ENCODE data around the gene SLC35F4.
"Not testable (repeated sequence)": the region's sequence is repeated elsewhere in the genome, so short reads cannot be mapped to it uniquely, and the experiment has no call there.

Gene SLC35F4

DNA sequence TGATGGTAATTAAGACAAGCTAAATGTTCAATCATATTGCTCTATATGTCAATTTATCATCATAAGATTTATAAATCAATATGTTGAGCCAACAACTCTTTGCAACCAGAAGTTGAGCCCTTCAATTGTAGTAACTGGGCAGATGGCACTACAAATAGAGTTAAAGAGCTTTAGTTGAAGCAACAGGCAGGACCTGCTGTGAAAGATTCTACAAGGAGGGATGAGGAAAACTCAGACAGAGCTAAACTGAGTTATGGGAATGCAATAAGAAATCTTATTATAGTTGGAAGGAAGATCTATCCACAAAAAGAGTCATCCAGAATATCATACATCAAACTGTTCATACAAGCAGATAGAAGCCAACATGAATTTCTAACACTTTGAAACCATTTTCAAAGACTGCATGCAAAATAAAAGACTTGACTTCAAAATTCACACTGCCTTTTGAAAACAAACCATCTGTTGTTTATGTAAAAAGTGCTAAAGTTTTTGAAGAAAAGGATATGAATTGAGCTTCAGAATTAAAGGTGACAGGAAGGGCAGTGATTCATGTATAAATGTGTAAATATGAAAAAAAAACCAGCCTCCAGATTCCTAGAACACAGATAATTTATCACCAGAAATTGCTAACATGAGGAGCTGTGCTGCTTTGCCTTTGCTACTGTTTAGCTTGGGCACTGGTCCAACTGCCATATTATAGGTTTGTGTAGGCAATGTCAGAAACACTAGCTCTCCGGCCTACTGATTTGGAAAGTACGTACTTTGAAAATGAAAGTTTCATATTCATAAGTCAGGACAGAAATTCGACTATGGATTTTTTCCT is 133.2 kb downstream of the SLC35F4 start:
- Mint-ChIP-seq H3K27ac (no peak overlapping the region), H3K27me3 (peaks cover 6% of the 10 kb centered on the region), H3K4me3 (no peak overlapping the region), H3K4me1 (no peaks in the 10 kb centered on the region), H3K36me3 (no peaks in the 10 kb centered on the region), H3K9me3 (peaks cover 11% of the 10 kb centered on the region)

DNA sequence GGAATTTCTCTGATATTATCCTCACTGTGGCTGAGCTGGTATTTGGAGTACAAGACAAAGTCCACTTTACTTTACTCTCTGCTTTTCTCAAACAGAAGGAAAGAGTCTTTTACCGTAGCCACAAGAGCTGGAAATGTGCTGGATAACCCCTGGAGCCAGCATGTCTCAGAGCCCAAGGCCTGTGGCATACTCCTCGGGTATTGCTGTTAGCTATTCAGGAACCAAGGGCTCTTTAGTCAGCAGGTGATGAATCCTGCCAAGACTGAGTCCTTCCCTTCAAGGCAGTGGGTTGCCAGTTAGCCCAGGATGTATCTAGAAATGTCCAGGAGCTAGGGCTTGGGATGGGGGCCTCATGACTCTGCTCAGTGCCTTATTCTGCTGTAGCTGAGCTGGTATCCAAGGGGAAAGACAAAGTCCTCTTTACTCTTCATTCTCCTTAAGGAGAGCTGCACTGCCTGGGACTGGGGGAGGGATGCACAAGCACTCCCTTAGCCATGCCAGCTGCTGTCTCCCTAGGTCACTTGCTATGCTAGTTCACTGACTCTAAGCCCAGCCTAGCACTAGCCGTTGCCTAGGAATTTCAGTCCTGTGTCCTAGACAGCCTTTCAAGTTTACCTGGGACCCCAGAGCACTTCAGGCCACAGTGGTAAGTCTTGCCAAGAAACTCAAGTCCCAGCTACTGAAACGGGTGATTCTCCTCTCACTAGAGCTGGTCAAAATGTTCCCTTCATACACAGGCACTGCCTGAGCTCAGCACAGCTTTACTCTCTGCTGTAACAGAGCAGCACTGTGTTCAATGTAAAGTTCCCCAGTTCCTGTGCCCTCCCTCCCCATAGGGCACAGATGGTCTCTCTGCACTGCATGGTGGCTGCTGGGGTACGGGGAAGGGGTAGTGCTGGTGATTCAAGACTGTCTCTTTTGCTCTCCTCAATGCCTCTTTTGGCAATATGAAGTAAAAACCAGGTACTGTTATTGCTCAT is 136.4 kb downstream of the SLC35F4 start:
- peaks cover 6% of the 10 kb centered on the region for H3K27me3 Mint-ChIP-seq
- H3K4me3 Mint-ChIP-seq = no peak overlapping the region
- H3K36me3 Mint-ChIP-seq = no peaks in the 10 kb centered on the region
- H3K9me3 Mint-ChIP-seq = peaks cover 15% of the 10 kb centered on the region
- H3K27ac Mint-ChIP-seq = no peak overlapping the region
- H3K4me1 Mint-ChIP-seq = no peaks in the 10 kb centered on the region

- H3K4me3 Mint-ChIP-seq = no peak overlapping the region
- H3K36me3 Mint-ChIP-seq = no peaks in the 10 kb centered on the region
- no peaks in the 10 kb centered on the region for H3K4me1 Mint-ChIP-seq
- peaks cover 14% of the 10 kb centered on the region for H3K9me3 Mint-ChIP-seq
- H3K27me3 Mint-ChIP-seq = peaks cover under 1% of the 10 kb centered on the region
- H3K27ac Mint-ChIP-seq = no peak overlapping the region
Observed at GRCh38 chr14:57725399-57726077, 140.4 kb downstream of the SLC35F4 start.

DNA sequence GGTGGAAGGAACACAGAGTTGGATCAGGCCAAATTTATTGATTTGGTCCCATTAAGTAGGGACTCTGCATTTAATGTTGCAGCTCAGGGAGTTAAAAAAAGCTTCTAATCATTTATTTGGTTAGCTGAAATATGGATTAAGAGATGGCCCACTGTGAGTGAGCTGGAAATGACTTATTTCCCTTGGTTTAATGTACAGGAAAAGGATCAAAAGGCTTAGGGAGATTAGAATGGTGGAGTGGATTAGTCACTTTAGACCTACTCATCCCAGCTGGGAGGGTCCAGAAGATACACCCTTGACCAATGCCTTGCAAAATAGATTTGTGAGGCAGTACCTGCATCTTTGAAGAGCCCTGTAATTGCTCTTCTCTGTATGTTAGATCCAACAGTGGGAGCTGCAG is 143.8 kb downstream of the SLC35F4 start:
- H3K36me3 Mint-ChIP-seq, H3K9me3 Mint-ChIP-seq, H3K4me1 Mint-ChIP-seq, H3K27ac Mint-ChIP-seq, H3K27me3 Mint-ChIP-seq, H3K4me3 Mint-ChIP-seq: not testable (repeated sequence)

DNA sequence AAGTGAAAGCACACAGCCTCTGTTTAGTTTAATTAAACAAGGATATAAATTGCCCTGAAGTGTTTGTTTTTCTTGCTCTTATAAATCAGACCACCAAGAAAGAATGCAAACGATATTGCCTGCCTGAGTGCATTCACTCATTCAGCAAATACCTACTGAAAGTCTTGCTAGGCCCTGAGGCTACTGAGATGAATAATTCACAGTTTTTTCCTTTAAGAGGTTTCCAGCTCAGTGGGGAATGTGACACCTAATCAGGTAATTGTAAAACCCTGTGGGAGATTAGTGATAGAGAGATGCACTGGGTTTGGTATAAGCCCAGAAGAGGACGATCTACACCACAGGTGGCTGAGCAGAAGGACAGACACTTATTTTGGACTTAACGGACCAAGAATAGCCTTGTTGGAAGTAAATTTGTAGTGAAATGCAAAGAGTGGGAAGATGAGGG is 151.4 kb downstream of the SLC35F4 start:
- H3K9me3 Mint-ChIP-seq = no peaks in the 10 kb centered on the region
- H3K4me3 Mint-ChIP-seq = no peak overlapping the region
- H3K27ac Mint-ChIP-seq = no peak overlapping the region
- H3K27me3 Mint-ChIP-seq = no peaks in the 10 kb centered on the region
- no peaks in the 10 kb centered on the region for H3K36me3 Mint-ChIP-seq
- no peaks in the 10 kb centered on the region for H3K4me1 Mint-ChIP-seq

GRCh38 chr14:57712698-57713097 is 153.2 kb downstream of the SLC35F4 start:
- Mint-ChIP-seq H3K36me3 (no peaks in the 10 kb centered on the region), H3K9me3 (peaks cover 5% of the 10 kb centered on the region), H3K4me1 (no peaks in the 10 kb centered on the region), H3K4me3 (no peak overlapping the region), H3K27ac (no peak overlapping the region), H3K27me3 (no peaks in the 10 kb centered on the region)

DNA sequence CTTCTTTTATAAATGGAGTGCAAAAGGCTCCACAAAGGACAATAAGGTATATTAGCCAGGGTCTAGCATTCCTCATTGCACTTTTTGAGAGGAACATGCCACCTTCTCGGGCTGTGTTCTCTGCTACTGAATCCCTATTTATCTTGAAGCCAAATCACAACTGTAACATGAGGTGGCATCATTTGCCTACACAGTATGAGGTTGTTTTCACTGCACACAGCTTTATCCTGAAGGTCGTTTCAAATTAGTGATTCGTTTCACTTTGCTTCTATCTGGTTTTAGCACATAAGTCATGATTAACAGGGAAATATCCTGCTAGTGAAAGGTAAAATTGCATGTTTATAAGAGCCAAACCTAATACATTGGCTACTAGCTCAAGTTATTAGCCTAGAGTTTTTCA is 153.8 kb downstream of the SLC35F4 start:
- H3K27me3 Mint-ChIP-seq = no peaks in the 10 kb centered on the region
- H3K9me3 Mint-ChIP-seq = peaks cover 5% of the 10 kb centered on the region
- H3K36me3 Mint-ChIP-seq = no peaks in the 10 kb centered on the region
- no peak overlapping the region for H3K4me3 Mint-ChIP-seq
- H3K4me1 Mint-ChIP-seq = no peaks in the 10 kb centered on the region
- H3K27ac Mint-ChIP-seq = no peak overlapping the region

DNA sequence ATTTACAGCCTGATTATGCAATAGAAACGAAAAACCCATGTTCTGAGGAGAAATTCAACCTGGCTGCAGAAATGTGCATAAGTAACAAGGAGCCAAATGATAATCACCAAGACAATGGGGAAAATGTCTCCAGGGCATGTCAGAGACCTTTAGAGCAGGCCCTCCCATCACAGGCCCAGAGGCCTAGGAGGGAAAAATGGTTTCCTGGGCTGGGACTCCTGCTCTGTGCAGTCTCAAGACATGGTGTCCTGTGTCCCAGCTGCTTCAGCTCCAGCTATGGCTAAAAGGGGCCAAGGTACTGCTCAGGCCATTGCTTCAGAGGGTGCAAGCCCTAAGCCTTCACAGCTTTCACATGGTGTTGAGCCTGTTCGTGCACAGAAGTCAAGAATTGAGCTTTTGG is 156.0 kb downstream of the SLC35F4 start:
- Mint-ChIP-seq H3K36me3 (no peaks in the 10 kb centered on the region), H3K27me3 (no peaks in the 10 kb centered on the region), H3K27ac (no peak overlapping the region), H3K4me3 (no peak overlapping the region), H3K4me1 (no peaks in the 10 kb centered on the region), H3K9me3 (peaks cover 5% of the 10 kb centered on the region)

DNA sequence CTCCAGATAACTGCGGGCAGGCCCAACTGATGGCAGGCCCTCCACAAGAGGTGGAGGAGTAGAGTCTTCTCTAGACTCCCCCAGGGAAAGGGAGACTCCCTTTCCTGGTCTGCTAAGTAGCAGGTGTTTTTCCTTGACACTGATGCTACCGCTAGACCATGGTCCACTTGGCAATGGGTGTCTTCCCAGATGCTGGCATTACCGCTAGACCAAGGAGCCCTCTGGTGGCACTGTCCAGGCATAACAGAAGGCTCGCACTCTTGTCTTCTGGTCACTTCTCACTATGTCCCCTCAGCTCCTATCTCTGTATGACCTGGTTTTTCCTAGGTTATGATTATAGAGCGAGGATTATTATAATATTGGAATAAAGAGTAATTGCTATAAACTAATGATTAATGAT is 156.8 kb downstream of the SLC35F4 start:
- not testable (repeated sequence) for H3K36me3 Mint-ChIP-seq, H3K4me3 Mint-ChIP-seq, H3K4me1 Mint-ChIP-seq, H3K9me3 Mint-ChIP-seq, H3K27ac Mint-ChIP-seq, H3K27me3 Mint-ChIP-seq

GRCh38 chr14:57707219-57707618 is 158.7 kb downstream of the SLC35F4 start:
- Mint-ChIP-seq H3K27me3 (no peaks in the 10 kb centered on the region), H3K4me1 (no peaks in the 10 kb centered on the region), H3K4me3 (no peak overlapping the region), H3K36me3 (no peaks in the 10 kb centered on the region), H3K9me3 (peaks cover 5% of the 10 kb centered on the region), H3K27ac (no peak overlapping the region)

- no peak overlapping the region for H3K4me3 Mint-ChIP-seq
- H3K27ac Mint-ChIP-seq = no peak overlapping the region
- no peaks in the 10 kb centered on the region for H3K4me1 Mint-ChIP-seq
- no peaks in the 10 kb centered on the region for H3K27me3 Mint-ChIP-seq
- no peaks in the 10 kb centered on the region for H3K36me3 Mint-ChIP-seq
- peaks cover 5% of the 10 kb centered on the region for H3K9me3 Mint-ChIP-seq
Observed at GRCh38 chr14:57704763-57705162, 161.1 kb downstream of the SLC35F4 start.

- no peaks in the 10 kb centered on the region for H3K4me1 Mint-ChIP-seq
- H3K4me3 Mint-ChIP-seq = no peak overlapping the region
- no peaks in the 10 kb centered on the region for H3K9me3 Mint-ChIP-seq
- H3K27me3 Mint-ChIP-seq = peaks cover 1% of the 10 kb centered on the region
- H3K36me3 Mint-ChIP-seq = no peaks in the 10 kb centered on the region
- no peak overlapping the region for H3K27ac Mint-ChIP-seq
Observed at GRCh38 chr14:57699947-57700346, 165.9 kb downstream of the SLC35F4 start.

- H3K4me1 Mint-ChIP-seq = no peaks in the 10 kb centered on the region
- H3K27me3 Mint-ChIP-seq = no peaks in the 10 kb centered on the region
- peaks cover 1% of the 10 kb centered on the region for H3K36me3 Mint-ChIP-seq
- H3K9me3 Mint-ChIP-seq = no peaks in the 10 kb centered on the region
- H3K27ac Mint-ChIP-seq = no peak overlapping the region
- H3K4me3 Mint-ChIP-seq = no peak overlapping the region
Observed at GRCh38 chr14:57692671-57693070, 173.2 kb downstream of the SLC35F4 start.

GRCh38 chr14:57687416-57687815 is 178.5 kb downstream of the SLC35F4 start:
- H3K4me3 Mint-ChIP-seq = no peak overlapping the region
- H3K9me3 Mint-ChIP-seq = no peaks in the 10 kb centered on the region
- H3K4me1 Mint-ChIP-seq = no peaks in the 10 kb centered on the region

DNA sequence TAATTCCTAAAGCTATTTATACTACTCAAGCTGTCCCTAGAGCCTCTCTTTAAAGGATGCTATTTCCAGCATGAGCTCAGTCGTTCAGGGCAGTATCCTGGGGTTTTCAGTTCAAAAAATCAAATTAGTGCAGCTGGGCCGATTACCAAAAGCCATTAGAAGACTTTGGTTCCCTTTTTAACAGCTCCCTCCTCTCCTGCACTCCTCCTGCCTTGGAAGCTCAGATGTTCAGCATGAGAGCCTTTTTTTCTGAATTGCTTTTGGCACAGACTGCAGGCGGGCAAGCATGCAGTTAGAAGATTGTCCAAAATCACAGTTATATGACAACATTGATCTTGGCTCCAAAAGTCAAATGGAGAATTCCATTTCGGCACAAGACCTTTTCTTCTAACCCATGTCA is 179.6 kb downstream of the SLC35F4 start:
- H3K27me3 Mint-ChIP-seq = no peaks in the 10 kb centered on the region

More at GRCh38 chr14:57687416-57687815, 178.5 kb downstream of the SLC35F4 start:
- Mint-ChIP-seq H3K27ac (no peak overlapping the region), H3K27me3 (no peaks in the 10 kb centered on the region), H3K36me3 (peaks cover 1% of the 10 kb centered on the region)

More for the DNA sequence above, 179.6 kb downstream of the SLC35F4 start:
- no peak overlapping the region for H3K4me3 Mint-ChIP-seq
- H3K4me1 Mint-ChIP-seq = no peaks in the 10 kb centered on the region
- peaks cover 4% of the 10 kb centered on the region for H3K9me3 Mint-ChIP-seq
- H3K27ac Mint-ChIP-seq = no peak overlapping the region
- H3K36me3 Mint-ChIP-seq = peaks cover 1% of the 10 kb centered on the region
